ENCODE results near the gene VBP1.
A peak's percentile ranks its signal among the peaks of the same experiment; 100 is the strongest.
"Not testable (repeated sequence)": the region's sequence is repeated elsewhere in the genome, so short reads cannot be mapped to it uniquely, and the experiment has no call there.

VBP1 gene, protein sequence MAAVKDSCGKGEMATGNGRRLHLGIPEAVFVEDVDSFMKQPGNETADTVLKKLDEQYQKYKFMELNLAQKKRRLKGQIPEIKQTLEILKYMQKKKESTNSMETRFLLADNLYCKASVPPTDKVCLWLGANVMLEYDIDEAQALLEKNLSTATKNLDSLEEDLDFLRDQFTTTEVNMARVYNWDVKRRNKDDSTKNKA

DNA sequence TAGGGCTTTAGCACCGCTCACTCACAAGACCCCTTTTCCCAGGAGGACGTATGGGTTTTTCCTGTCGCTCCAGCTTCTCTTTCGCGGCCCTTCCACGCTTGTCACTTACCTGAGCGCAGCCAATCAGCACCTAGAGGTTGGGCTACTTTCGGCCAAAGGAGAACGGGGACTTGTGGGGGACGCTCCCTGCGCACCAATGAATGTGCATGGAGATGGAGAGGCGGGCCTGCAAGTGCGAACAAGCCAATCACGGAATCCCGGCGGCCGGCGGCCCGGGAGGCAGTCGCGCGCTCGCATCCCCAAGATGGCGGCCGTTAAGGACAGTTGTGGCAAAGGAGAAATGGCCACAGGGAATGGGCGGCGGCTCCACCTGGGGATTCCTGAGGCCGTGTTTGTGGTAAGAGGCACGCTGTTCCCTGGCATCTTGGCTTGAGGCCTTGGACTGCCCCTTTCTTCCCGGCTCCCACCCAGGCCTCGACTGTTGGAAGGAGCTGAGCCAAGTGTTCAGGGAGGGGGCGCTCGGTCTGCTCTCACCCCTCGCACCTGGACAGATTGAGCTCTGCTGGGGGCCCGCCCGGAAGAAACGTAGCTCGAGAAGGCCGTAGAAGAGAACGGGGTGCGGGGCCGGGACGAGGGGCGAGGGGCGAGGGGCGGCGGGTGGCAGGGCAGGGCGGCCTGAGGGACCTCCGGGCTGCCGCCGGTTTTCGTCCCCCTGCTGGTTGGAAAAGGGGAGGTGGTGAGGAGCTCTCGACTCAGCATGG lies at the start of gene VBP1:
Gene VBP1, plus strand, starts transcription at position 282 of the 761 bp plus-strand sequence. Its CDS starts 23 bp downstream, at position 305.
- DNase-seq: peak; percentile 73 to 75

DNA sequence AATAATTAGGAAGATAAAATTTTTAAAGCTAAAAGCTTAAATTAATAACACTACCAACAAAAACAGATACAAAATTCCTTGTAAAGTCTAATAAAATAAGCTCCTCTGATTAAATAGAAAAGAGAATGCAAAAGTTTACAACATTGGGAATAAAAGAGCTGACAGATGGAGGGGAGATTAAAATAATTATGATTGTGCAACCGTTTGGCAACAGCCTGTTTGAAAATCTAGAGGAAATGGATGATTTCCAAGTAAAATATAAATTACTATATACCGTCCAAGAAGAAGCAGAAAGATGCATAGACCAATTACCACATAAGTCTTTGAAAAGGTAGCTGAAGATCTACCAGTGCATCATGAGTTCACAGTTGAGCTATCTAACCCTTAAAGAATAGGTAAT lies 46.4 kb upstream of the VBP1 start:
- no peak for DNase-seq

DNA sequence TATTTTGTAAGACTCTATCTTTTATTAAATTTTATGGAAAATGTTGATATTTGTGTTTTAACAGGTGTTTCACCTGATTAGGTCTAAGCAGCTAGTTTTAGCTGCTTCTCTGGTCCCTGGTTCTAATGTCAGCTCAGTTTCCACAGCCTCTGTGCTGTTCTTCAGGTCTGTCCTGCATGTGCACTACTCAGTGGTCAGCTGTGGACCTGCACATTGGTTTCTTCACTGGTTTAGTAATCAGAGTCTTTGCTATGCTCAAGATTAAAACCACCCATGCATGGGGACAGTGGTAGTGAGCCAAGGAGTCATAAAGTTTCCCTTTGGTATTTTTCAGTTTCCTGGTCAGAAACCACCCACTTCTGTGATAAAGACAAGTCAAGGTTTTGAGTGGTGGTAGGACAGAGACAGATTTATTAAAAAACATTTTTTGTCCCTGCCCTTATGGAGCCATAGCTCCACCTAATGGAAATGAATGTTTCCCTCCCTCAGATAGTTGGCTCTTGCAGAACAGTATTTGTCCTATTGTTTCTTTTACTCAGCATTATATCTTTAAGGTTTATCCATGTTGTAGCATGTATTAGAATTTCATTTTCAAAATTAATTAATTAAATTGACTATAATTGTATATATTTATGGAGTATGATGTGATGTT lies 36.8 kb upstream of the VBP1 start:
- no peak for DNase-seq

DNA sequence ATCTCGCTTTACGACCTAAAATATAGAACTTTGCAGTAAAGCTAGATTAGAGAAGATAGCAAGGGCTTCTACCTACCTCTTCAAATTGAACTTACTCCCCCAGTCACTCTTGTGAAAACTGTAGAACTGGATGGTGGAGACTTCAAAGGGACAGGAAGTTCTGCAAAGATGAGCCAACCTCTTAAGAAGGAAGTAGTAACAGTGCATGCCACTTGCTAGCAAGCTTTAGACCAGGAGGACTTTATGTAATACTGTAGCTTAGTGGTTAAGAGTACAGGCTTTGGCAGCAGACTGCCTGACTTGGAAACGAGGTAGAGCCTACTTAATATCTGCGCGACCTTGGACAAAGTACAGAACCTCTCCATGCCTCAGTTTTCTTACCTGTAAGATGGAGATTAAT lies 27.5 kb upstream of the VBP1 start:
- no peak for DNase-seq

DNA sequence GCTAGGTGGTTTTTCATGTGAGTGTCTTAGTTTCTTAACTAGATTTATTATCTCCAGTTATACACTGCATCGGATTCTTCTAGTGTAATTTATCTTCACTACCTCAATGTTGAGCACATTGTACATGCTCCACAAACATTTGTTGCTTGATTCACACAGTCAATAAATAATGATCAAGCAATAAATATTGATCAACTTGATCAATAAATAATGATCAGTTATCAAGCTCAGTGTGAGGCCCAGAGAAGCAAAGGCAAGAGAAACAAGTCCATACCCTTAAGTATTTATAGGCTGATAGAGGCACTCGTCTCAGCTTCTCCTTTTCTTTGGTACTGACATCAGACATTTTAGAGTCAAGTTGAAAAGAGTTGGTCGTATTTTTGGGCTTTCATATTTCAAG lies 5.1 kb upstream of the VBP1 start:
- DNase-seq: no peak

DNA sequence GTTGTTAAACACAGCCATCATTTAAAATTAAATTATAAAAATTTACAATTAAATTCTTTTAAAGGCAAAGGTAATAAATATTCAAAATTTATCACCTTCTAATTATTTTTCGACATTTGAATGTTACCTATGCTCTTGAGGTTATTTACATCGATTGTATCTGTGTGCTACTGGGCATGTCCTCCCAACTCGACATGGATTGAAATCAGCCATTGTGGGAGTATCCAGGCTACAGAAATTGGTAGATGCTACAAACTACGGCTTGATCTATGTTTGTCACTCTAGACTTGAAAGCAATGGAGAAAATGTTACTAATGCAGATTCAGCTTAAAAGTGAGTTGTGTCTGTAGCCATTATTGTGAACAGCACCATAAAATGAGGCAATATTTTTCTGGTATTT lies 2.5 kb upstream of the VBP1 start:
- DNase-seq: no peak

DNA sequence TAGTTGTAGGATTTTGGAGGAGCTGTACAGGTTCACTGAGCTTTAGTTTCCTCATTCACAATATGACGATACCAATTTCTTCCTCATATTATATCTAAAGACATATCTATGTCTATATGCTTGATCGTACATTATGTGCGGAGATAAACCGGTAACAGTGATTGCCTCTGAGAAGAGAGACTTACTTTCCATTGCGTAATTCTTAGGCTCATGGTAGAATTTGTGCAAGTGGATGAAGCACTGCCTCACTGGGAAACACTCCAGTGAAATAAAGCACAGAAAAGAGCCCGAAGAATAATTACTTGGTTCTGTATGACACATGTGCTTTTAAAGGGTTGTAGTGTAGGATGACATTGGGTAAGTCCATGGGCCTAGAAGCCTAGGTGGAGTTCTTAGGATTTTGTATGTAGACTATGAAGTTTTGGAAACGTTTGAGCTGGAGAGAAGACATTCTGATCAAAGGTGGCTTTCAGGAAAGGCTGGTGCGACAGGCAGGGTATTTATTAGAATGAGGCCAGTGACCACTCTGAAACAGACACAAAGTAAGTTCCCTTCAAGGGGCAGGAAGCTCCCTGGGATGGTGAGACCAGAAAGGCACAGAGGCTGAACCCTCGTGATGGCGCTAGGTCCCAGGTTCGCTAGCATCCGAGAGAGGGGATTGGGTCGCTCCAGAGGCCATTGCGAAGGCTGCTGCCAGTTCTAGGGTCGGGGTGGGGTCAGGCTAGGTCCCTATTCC lies 649 bp upstream of the VBP1 start:
- no peak for DNase-seq

DNA sequence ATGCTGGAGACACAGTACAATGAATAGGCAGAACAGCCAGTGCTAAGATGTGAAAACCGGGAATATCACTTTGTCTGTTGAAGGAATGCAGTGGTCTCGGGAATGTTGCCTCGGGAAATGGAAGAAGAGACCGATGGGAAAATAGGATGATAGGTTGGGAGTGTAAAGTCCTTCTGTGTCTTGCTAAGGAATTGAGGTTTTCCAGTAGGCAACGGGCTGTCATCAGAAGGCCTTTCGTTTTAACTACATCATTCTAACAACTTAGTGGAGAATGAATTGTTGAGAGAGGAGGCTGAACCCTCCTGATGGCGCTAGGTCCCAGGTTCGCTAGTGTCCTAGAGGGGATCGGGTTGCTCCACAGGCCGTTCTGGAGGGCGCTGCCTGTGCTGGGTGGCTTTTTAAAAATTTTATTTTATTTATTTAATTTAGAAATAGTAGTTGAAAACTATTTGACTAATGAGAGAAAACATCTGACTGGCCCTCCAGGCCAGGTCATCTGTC lies 730 bp downstream of the VBP1 start:
- no peak for DNase-seq

DNA sequence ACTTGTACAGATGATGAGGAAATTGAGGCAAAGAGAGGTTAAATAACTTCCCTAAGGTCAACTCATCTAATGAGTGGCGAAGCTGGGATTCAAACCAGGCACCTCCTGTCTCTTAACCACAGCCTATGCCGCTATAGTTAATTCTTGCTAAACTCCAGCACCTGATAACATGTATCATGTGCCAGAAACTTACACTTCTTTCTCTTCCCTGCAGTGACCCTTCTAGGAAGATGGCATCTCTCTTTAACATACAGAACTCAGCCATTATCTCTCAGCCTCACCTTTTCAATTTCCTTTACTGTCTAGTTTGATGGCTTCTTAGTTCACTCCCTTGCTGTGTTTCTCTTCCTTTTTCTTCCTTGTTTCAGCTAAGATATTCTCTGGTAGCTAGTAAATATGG lies 2.5 kb downstream of the VBP1 start:
- DNase-seq: no peak

DNA sequence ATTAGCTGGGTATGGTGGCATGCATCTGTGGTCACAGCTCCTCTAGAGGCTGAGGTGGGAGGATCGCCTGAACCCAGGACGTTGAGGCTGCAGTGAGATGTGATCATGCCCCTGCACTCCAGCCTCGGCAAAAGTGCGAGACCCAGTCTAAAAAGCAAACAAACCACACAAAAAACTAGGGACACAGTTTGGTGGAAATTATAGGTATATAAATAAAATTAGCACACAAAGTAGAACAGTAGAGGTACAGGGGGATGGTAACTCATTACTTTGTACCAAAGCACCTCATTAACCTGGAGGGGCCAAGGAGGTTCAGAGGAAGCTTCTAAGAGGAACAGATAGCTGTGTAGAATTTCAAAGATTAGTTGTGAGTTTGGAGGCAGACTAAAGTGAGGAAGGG lies 5.1 kb downstream of the VBP1 start:
- no peak for DNase-seq

DNA sequence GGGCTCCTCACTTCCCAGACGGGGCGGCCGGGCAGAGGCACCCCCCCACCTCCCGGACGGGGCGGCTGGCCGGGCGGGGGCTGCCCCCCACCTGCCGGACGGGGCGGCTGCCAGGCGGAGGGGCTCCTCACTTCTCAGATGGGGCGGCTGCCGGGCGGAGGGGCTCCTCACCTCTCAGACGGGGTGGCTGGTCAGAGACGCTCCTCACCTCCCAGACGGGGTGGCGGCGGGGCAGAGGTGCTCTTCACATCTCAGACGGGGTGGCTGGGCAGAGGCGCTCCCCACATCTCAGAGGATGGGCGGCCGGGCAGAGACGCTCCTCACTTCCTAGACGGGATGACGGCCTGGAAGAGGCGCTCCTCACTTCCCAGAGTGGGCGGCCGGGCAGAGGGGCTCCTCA lies 7.5 kb downstream of the VBP1 start:
- DNase-seq: not testable (repeated sequence)

DNA sequence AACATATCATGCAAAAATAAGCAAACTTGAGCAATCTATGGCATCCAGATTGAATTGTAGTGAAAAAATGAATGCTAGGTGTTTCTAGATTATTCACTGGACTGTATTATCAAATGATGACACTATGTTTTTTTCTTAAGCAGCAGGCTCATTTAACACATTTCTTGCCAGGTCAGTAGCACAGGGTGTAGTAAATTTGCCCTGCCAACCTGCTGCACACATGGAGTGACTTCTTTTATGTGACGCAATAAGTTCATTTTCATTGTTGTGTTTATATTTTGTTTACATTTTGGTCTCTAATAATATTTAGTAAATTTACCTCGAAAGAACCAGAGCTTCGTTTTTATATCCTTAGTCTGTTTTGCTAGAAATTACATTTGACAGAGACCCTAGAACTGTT lies 9.5 kb downstream of the VBP1 start:
- DNase-seq: no peak

DNA sequence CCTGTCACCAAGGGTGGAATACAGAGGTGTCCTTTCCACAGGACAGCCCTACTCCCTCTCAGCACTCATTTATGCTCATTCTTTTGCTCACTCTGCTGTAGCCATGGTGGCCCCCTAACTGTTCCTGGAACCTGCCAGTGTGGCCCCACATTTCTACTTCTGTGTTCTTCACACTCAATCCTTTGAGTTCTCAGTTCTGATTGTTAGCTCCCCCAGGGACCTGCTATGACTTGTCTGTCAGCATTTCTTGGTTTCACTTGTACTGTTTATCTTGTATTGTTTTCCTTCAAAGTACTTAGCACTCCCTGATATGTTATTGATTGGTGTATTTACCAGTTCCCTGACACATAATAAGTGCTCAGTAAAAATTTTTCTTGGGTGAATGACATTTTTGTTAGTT lies 14.9 kb downstream of the VBP1 start:
- DNase-seq: no peak

DNA sequence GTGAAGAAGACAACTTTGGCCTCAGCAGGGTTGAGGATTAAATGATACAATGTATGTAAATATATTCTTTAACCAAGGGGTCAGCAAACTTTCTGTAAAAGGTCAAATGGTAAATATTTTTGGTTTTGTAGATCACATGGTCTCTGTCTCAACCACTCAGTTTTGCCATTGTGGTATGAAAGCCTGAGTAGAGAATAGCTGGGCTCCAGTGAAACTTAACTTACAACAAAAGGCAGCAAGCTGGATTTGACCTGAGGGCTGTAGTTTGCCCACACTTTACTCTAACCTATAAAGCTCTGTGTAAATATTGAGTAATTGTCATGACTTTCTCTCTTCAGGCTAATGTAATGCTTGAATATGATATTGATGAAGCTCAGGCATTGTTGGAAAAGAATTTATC lies 19.6 kb downstream of the VBP1 start:
- no peak for DNase-seq

DNA sequence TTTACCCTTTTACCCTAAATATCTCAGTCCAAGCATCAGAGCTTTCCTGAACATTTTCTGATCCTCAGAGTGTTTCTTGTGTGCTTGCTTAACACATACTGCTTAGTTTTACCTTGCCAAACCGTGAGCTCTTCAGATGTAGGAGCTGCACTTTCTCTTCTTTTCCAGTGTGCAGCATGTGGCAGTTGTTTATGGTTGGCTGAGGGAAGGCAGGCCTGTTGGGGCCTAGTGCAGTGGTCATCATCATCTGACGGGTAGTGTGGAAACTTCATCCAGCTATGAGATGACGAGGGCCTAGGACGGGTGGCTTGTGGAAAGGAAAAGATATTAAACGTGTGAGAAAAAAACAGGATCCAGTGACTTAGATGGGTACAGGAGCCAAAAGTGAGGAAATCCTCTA lies 21.5 kb downstream of the VBP1 start:
- no peak for DNase-seq

DNA sequence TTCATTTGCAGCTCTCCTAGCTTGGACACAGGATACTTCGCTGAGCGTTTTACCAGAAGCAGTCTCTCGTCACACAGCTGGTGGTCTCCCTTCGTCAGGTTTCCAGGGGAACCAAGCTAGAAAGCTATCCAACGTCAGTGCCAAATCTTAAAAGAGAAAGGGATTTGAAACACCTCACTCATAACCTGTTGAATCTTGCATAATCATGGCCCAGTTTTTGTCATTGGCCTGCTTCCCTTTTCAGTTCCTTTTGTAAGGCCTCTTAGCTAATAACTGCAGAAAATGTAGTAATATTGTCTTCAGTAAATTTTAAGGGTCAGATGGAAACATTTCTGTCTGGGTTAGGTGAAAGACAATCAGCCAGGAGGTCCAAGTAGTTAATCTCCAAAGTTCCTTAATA lies 26.0 kb downstream of the VBP1 start:
- DNase-seq: no peak

DNA sequence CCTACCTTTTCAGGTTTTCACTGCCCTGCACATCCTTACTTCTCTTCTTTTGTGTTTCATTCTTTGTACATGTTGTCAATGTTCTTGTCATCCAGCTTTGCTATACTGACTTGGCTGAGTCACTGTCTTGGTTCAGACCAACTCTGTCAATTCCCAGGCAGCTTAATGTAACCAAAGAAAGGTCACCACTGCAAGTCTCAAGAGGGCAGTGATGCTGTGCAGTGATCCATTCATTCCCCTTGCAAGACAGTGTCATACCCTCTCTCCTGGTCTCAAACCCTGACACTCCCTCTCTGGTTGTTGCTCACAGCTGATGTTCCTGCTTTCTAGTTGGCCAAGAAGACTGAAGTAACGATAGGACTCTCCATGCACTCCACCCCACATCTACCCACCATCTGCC lies 30.5 kb downstream of the VBP1 start:
- no peak for DNase-seq

DNA sequence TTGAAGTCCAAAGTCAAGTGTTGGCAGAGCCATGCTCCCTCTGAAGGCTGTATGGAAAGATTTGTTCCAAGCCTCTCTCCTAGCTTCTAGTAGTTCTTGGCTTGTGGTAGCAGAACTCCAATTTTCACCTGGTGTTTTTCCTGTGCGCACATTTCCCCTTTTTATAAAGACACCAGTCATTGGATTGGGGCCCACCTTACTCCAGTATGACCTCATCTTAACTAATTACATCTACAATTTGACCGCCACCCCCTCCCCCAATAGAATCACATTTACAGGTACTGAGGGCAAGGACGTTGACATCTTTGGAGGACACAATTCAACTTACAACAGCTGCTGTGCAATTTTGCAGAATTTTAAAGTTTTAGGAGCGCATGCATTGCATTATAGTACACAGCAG lies 31.2 kb downstream of the VBP1 start:
- no peak for DNase-seq

DNA sequence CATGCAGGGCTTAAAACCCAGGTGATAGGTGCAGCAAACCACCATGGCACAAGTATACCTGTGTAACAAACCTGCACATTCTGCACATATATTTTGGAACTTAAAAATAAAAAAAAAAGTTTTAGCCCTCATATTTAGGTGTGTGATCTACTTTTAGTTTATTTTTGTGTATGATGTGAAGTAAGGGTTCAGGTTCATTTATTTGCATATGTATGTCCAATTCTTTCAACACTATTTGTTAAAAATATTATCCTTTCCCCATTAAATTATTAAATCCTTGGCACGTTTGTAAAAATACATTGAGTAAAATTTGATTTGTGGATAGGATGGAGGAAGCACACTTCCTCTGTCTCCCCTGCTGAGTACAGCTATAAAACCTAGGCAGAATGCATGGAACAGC lies 35.1 kb downstream of the VBP1 start:
- no peak for DNase-seq

DNA sequence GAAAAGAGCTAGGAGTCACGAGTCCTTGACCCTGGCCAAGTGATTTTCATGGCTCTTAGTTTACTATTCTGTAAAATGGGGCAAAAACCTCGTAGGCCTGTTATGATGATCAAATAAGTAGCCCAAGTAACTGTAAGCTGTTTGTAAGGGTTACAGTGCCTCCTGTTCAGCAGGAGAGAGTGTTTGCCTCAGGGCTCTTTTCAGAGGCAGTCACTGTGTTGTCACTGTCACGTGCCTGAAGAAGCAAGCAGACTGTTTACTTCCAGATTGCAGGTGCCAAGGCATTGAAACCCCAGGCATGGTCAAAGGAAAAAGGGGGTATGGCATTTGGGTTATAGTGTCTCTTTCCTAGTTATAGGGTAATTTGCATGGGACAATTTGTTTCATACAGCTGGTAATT lies 43.5 kb downstream of the VBP1 start:
- DNase-seq: no peak

DNA sequence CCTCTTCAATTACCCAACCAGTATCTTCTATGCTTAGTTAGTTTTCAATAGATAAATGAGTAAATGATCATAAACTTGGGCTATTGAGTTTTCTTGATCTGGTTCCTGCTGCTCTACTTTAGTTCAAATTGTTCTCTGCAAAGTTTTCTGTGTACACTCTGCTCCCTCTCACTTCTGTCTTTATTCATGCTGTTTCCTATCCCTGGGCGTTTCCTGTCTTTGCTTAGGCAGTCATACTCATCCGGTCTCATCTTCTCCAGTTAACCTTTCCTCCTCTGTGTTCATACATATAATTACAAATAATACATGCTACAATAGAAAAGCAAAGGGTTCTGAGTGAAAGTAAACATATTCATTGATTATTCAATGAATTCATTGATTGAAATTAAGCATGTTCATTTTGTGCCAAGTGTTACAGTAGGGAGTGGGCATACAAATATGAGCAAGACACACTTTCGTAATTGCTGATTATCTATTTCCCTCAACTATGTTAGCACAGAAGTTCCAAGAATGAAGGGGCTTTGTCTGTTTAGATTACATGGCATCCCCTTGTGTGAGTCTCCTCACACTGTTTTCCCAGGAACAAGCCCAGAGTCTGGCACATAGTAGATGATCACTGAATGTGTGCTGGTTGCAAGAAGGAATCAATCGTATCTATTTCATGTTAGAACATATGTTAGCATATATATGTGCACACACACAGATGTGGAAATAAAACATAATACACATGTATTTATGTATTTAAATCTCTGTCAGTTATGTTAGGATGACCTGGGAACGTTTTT lies 46.9 kb downstream of the VBP1 start:
- DNase-seq: no peak

DNA sequence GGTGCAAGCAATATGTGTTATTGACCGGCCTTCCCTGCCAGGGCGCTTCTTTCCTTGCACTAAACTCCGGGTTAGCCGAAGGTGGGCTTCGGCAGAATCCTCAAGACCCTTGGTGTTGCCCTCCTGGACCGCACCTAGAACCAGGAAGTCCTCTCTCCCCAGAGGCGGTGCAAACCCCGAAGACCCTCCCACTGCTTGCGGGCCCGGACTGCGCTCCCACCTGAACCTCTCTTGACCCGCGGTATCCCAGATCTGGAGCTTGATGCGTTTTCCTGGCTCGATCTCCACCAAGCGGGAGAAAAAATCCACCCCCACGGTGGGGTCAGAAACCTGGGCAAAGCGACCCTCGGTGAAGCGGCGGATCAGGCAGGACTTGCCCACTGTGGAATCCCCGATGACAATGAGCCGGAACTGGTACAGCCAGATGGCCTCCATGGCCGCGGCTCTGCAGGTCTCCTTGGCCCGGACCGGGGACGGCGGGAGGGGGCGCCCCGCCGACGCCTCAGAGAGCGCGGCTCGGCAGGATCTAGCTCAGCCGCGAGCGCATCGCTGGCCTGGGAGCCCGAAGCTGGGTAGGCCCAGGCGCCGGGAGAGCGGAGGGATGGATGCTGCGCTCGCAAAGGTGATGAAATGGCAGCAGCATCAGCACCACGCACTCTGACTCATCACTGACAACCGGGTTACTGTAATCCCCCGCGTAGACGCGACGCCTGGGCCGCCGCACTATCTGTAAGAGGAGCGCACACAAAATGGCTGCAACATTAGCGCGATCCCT lies 47.8 kb downstream of the VBP1 start, which contains the start of gene RAB39B:
Gene RAB39B, minus strand, starts transcription at position 638 of the 775 bp plus-strand sequence. Its CDS starts 203 bp downstream, at position 435.
- peak; percentile 44 to 60 for DNase-seq
